GM18499 (cell line): Measurements from ENCODE around the gene VPS33B.
A peak's percentile ranks its signal among the peaks of the same experiment; 100 is the strongest.
"Not testable (repeated sequence)": the region's sequence is repeated elsewhere in the genome, so short reads cannot be mapped to it uniquely, and the experiment has no call there.

Source experiments
- ATAC-seq: cut with Tn5 transposase; IDR thresholded peaks from one replicate; pipeline ENCODE4 v1.9.1; 2021; ENCODE audit warnings: moderate number of reproducible peaks; ENCODE audit not compliant: insufficient read depth, unreplicated experiment

VPS33B gene

GRCh38 chr15:91032919-91033803 is 10.8 kb upstream of the VPS33B start:
- ATAC-seq = no peak

- no peak for ATAC-seq
Observed at GRCh38 chr15:91031796-91032195, 9.4 kb upstream of the VPS33B start.

- no peak for ATAC-seq
Observed at GRCh38 chr15:91027677-91028076, 5.3 kb upstream of the VPS33B start.

GRCh38 chr15:91023720-91024119 is 1.3 kb upstream of the VPS33B start:
- no peak for ATAC-seq

GRCh38 chr15:91022832-91023129 is 387 bp upstream of the VPS33B start:
- ATAC-seq = no peak

GRCh38 chr15:91021516-91022074 is 799 bp downstream of the VPS33B start:
- no peak for ATAC-seq

- ATAC-seq = no peak
Observed at GRCh38 chr15:91018158-91018557, 4.2 kb downstream of the VPS33B start.

- ATAC-seq = no peak
Observed at GRCh38 chr15:91017716-91018115, 4.7 kb downstream of the VPS33B start.

GRCh38 chr15:91013701-91014100 is 8.7 kb downstream of the VPS33B start:
- ATAC-seq = not testable (repeated sequence)

GRCh38 chr15:91007266-91007665 is 15.1 kb downstream of the VPS33B start:
- ATAC-seq = no peak

GRCh38 chr15:91001209-91001608 is 21.2 kb downstream of the VPS33B start:
- no peak for ATAC-seq

GRCh38 chr15:90998737-90999136 is 23.7 kb downstream of the VPS33B start:
- no peak for ATAC-seq

- ATAC-seq = peak; percentile 71
Observed at GRCh38 chr15:90994417-90995311, 27.7 kb downstream of the VPS33B start, which contains the start of gene PRC1. PRC1 (minus strand) TSS chr15:90994535; CDS start chr15:90994417, 118 bp downstream.

GRCh38 chr15:90994059-90994416 is 28.4 kb downstream of the VPS33B start:
- ATAC-seq = no peak

- ATAC-seq = no peak
Observed at GRCh38 chr15:90991587-90992285, 30.7 kb downstream of the VPS33B start.

- ATAC-seq = no peak
Observed at GRCh38 chr15:90990446-90990845, 31.9 kb downstream of the VPS33B start.

GRCh38 chr15:90989040-90989768 is 33.2 kb downstream of the VPS33B start:
- no peak for ATAC-seq

- no peak for ATAC-seq
Observed at GRCh38 chr15:90988296-90988695, 34.1 kb downstream of the VPS33B start.

GRCh38 chr15:90987561-90988141 is 34.7 kb downstream of the VPS33B start:
- ATAC-seq = no peak
